Activated CD8-positive, alpha-beta memory T cell treated with anti-CD3 and anti-CD28 coated beads for 48 hours (primary cell): ENCODE results near the gene GPHA2.

Experiments used
- DNase-seq, 3 experiments: peaks; one replicate each; pipeline ENCODE4 v3.0.0-alpha.2; 2020; ENCODE audit warnings: low read depth in 2 of 3, low spot score in 2 of 3

The GPHA2 gene

DNA sequence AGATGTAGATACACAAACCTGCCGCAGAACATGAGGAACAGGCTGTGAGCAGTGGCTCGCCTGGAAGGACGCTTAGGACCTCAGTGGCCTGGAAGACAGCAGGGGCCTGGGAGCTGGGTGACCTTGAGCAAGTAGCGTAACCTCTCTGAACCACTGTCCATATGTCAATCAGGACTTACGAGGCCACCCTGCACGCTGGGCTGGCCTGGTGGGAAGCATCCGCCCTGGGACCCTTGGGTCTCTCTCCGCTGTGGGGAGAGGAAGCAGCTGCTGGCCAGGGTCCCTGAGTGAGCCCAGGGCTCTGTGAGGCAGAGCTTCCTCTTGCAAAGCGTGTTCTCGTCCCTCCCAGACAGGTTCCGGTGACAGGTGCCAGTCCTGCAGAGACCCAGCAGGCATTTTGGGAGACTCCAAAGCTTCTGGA, 43.3 kb downstream of the GPHA2 start:
- DNase-seq = no peak

DNA sequence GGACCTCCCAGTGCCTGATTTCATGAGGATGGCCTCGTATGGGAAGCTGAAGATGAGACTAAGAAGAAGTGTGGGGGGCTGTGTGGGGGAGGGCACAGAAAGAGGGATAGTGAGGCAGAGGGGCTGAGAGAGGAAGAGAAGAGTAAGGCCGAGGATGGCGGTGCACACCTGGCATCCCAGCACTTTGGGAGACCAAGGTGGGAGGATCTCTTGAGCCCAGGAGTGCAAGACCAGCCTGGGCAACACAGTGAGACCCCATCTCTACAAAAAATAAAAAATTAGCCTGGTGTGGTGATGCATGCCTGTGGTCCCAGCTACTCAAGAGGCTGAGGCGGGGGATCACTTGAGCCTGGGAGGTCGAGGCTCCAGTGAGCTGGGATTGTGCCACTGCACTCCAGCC, 43.8 kb downstream of the GPHA2 start:
- DNase-seq = no peak

DNA sequence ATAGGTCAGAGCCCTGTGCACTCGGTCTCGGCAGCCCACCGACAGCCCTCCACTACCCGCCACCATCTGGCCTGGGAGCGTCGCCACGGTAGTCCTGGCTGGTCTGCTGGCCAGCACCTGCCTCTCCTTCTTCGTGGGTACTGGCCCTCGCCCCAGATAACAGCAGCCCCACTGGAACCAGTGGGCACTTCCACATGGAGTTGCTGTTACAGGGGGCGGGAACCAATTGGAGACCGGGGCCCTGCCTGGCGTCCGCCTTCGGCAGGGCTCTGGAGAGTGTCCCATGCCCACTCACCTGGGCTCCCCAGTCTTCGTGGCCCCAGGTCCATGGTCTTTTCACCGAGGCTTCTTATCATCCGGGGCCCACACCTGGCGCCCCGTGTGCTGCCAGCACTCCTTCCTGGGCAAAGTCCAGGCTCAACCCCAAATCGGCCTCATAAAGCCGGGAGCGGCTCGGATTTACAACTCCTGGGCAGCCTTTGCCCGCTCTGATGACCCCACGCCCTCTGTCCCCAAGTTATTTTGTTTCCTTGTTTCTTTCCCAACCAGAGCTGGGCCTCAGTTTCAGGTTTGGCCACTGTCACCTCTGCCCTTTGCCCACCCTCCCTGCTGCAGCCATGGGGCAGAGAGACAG, 44.4 kb downstream of the GPHA2 start:
- DNase-seq = no peak

DNA sequence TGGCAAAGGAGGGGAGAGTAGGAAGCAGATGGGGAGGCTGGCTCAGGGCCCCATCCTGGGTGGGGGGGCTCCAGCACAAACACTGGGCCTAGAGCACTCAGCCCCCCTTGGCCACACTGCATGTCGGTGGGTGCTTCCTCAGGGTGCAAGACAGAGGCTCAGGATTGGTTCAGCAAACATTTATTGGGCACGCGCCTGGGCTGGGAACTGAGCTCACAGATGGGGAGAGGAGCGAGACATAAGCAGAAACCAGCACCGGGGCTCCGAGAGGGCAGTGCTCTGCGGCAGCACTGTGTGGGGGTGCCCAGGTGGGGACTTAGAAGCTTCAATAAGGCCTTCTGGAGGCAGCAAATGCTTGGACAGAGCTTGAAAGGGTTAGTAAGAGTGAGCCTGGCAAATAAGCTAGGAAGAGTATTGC, 45.2 kb downstream of the GPHA2 start:
- no peak for DNase-seq

DNA sequence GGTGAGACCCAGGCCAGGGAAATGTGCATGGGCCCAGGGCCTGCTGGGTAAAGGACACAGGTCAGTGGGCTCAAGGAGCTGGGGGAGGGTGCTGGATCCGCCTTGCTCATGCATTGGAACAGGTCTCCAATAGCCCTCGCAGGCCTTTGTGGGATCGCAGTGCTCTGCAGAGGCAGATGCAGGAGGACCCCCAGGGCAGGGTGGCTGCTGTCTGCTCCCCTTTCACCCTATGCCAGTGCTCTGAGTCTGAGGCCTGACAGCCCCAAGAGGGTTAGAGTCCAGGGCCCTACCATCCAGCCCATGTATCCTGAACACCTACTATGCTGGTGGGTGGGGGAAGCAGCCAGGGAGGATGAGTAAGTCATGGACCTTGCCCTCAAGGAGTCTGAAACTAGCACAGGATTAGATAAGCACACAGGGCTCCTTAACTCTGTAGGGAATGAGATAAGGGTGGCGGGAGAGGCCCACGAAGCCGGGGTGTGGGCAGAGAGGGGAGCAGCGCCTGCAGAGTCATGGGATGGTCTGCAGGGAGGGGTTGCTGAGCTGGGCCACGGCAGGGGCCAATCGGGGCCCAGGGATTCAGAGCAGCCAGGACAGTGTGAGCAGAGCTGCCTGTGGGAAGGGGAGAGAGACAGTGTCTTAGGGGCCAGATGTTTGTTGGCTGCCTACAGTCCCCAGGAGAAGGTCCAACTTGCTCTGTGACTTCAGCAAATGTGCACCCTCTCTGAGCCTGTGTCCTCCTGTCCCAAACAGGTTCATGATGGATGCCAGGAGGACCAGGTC, 46.8 kb downstream of the GPHA2 start:
- no peak for DNase-seq

DNA sequence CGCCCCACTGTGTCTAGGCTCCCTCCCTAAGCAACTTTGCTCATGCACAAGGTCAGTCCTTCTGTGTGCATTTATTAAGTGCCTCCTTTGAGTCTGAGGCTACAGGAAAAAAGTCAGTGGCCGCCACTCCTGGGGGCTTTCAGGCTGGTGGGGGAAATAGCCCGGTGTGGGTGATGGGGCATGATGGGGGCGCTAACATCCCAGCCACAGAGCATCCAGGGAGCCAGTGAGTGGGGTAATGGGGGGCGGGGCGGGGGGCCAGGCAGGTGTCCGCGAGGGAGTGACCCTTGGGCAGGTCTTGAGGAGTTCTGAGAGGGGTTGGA, 47.3 kb downstream of the GPHA2 start:
- DNase-seq = no peak

DNA sequence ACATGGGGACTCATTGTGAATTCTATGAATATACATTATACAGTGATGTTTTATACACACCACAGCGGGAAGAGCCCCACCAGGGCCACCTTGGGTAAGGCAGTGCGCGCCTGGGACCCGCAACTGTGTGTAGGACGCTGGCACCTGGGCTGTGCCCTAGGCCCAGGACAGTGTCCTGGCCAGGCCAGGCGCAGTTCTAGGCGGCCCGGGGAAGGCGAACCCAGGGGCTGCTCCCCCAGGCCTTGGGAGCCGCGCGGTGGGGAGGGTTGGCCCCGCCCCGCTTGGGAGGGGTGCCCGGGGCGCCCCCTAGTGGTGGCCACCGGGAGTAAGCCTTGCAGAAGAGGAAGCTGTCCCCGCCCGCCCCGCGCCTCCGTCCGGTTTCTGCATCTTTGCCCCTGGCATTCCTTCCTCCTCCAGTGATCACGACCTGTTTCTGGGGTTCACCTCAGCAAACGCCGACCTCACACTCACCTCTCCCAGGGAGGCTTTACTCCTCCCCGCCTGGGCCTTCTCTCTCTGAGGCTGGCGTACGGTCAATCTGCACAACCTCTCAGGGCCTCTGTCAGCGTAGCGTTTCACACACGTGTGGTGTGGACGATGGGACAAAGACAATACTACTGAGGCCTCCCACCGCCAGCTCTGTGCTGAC, 47.8 kb downstream of the GPHA2 start:
- DNase-seq = peak; percentile 65 to 89 (median 81)

DNA sequence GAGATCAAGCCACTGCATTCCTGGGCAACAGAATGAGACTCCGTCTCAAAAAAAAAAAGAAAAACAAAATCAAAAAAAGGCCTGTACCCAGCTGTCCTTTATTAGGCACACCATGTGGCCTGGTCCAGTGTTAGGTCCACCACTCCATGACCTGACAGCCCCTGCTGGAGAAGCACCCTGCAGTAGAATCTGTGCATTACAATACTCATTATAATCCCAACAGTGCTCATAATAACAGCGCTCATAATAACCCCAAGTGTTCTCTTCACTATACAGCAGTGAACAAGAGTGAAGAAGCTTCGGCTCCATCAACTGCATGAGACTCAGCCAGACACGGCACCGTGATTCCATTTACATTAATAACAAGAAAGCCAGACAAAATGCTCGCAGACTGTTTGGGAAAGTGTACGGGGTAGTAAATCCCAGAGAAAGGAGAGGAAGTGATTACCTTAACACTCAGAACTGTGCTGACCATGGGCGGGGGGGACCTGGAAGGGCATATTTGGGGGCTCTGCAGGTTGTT, 48.4 kb downstream of the GPHA2 start:
- no peak for DNase-seq

DNA sequence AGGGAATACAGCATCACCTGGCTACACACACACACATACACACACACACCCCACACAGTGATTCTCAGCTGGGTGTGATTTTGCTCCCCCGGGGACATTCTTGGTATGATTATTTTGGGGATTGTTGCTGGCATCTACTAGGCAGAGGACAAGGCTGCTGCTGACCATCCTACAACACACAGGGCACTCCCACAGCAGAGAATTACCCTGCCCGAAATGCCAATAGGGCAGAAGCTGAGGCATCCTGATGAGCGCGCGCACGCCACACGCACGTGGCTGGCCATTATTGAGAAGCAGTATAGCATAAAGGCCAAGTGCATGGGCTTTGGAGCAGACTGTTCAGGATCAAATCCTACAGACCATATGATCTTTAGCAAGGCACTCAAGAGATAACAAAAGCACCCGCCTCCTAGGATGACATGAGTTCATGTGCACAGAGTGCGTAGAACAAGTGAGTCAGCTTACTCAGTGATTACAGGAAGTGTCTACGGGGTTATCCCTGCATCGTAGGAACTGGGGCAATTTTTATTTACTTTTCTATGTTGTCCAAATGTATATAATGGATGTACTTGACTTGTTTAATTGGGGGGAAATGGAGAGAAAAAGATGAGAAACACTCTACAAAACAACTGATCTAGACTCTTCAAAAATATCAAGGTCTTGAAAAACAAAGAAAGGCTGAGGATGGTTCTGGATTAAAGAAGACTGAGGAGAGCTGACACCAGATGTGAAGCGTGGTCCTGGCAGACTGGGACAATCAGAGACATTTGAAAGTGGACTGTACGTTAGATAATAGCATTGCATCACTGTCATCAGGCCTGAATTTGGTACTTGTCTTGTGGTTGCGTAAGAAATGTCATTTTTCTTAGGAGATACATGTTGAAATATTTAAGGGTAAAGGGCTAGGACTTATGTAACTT, 50.1 kb downstream of the GPHA2 start:
- DNase-seq = no peak
